Natural killer cell treated with Interleukin-12 subunit alpha and Interleukin-12 subunit beta and Interleukin-15 and Interleukin-18, amount 100 ng/mL, for 72 hours (primary cell): ENCODE measurements around the gene EIF2S1. TPM values are rescaled to one million over a fixed set of nuclear protein-coding genes. Genes with fewer than 3 reads are reported as not detected.
A peak's percentile ranks its signal among the peaks of the same experiment; 100 is the strongest.
"Not testable (repeated sequence)": the region's sequence is repeated elsewhere in the genome, so short reads cannot be mapped to it uniquely, and the experiment has no call there.

Experiments used
- ATAC-seq, 2 donors: fragments of 150-1000 bp; cut with Tn5 transposase in 1 of 2; sonication (Bioruptor Pico), chemical (Tn5 transposase) in 1 of 2; 2 replicates each; pipeline ENCODE4 v1.10.0; 2021
- DNase-seq: peaks from one replicate; pipeline ENCODE4 v3.0.0; 2022; ENCODE audit warnings: low spot score
- H3K27ac Mint-ChIP-seq, 2 donors: 1 replicate in 1 of 2; 2 replicates in 1 of 2; pipeline ENCODE4 v1.8.0; 2022; ENCODE audit warnings: mixed read lengths in 2 of 2, mild to moderate bottlenecking in 1 of 2, moderate library complexity in 1 of 2
- H3K27me3 Mint-ChIP-seq, 2 donors: 1 replicate in 1 of 2; 2 replicates in 1 of 2; pipeline ENCODE4 v1.8.0; 2022; ENCODE audit warnings: mixed read lengths in 2 of 2
- H3K36me3 Mint-ChIP-seq: one replicate; pipeline ENCODE4 v1.8.0; 2022; ENCODE audit warnings: mixed read lengths
- H3K4me1 Mint-ChIP-seq, 2 donors: 1 replicate in 1 of 2; 2 replicates in 1 of 2; pipeline ENCODE4 v1.8.0; 2022; ENCODE audit warnings: low read depth in 2 of 2, mixed read lengths in 2 of 2, mild to moderate bottlenecking in 1 of 2
- H3K4me3 Mint-ChIP-seq: one replicate; pipeline ENCODE4 v1.8.0; 2022; ENCODE audit warnings: mixed read lengths
- H3K9me3 Mint-ChIP-seq: 2 replicates; pipeline ENCODE4 v1.8.0; 2022; ENCODE audit warnings: mixed read lengths
- total RNA-seq, 2 donors: library from RNA; stranded (reverse); gene quantifications; one replicate each; pipeline ENCODE4 v1.2.3, GENCODE V29; 2022

The EIF2S1 gene
- total RNA-seq, 2 donors from 2014 or later = 138 to 167 TPM

DNA sequence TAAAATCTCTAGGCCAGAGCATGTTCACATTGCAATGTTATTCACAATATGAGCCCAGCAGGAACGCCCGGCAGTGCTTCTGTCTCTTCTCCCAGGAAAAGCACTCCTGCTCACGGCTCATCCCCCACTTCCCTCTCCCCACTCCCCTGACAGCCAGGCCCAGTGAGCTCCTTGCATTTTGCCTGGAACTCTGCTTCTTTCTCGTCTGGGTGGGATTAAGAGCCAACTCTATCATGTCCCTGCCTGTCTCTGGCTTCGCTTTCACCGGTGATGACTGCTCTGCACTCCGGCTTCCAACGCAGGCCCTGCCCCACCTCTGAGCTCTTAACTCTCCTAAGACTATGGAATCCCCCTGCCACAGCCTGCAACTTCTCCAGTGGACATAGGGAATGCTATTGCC is 49.3 kb downstream of the EIF2S1 start:
- H3K36me3 Mint-ChIP-seq = no peaks in the 10 kb centered on the region
- no peak overlapping the region for H3K27ac Mint-ChIP-seq
- no peak for DNase-seq
- no peaks in the 10 kb centered on the region for H3K9me3 Mint-ChIP-seq
- no peak overlapping the region for H3K4me3 Mint-ChIP-seq
- no peaks in the 10 kb centered on the region for H3K4me1 Mint-ChIP-seq
- no peak for ATAC-seq
- peaks cover 0 to 17% of the 10 kb centered on the region in 2 donors for H3K27me3 Mint-ChIP-seq

DNA sequence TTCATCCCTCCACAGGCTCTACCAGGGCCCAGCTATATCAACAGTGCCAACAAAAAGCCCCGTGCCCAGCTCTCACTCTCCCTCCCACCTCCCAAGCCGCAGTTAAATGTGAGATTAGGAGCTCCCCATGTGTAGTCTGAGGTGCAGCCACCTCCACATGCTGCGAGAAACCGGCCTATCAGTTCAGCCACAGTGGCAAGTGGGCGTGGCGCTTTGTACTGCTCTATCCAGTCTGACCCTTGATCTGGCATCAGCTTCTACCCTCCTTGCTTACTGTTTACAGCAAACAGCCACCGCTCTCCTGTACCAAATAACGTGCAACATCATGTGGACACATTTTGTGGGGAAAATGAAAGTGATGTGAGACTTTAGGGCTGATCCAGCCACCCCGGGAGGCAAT is 50.2 kb downstream of the EIF2S1 start:
- Mint-ChIP-seq H3K27ac (no peak overlapping the region), H3K4me3 (no peak overlapping the region), H3K9me3 (no peaks in the 10 kb centered on the region), H3K4me1 (no peaks in the 10 kb centered on the region), H3K36me3 (no peaks in the 10 kb centered on the region), H3K27me3 (peaks cover 0 to 17% of the 10 kb centered on the region in 2 donors)
- no peak for DNase-seq
- ATAC-seq = no peak

DNA sequence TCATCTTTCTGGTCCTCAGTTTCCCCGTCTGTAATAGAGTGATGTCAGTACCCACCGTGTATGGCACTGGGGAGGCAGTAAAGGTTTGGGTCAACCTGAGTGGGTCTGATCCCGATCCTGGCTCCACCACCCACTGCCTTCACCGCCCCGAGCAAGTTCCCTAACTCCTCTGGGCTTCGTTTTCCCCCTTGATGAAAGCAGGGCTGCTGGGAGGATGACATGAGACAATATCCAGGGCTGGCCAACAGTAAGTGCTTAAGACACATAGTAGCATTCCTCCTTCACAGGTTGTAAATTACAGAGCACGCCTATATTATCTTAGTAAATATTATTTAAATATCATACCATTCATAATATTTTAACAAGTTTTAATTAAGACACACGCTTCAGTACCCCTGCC is 51.2 kb downstream of the EIF2S1 start:
- no peak overlapping the region for H3K27ac Mint-ChIP-seq
- no peaks in the 10 kb centered on the region for H3K9me3 Mint-ChIP-seq
- H3K27me3 Mint-ChIP-seq = peaks cover 0 to 17% of the 10 kb centered on the region in 2 donors
- no peak for DNase-seq
- H3K4me1 Mint-ChIP-seq = no peaks in the 10 kb centered on the region
- H3K36me3 Mint-ChIP-seq = no peaks in the 10 kb centered on the region
- no peak for ATAC-seq
- no peak overlapping the region for H3K4me3 Mint-ChIP-seq

DNA sequence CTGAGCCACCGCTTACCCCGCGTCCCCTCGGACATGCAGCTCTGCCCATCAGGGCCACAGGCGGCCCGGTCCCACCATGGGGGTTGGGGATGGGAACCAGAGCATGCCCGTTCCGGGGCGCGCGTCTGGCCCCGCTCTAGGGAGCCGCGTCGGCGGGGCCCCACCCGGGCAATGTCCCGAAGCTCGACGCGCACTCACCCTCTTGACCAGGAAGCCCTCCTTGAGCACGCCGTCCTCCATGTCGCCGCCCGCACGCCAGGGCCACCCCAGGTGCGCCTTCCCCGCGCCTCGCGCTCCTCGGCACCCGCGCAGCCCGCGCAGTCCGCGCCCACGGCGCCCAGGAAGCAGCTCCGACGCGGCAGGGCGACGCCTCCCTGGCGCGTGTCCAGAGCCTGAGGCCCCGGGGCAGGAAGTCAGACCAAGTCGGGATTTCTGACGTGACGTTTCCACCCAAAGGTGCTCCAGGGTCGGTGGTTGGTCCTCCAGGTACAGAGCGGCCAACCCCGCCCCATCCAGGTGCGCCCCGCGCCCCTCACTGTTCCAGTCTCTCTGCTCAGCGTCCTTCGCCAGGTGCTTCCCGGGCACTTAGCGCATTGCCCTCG is 51.8 kb downstream of the EIF2S1 start, which contains the start of gene PLEK2:
Gene PLEK2 (minus strand): TSS at position 346 of the 602 bp plus-strand sequence. CDS start 106 bp downstream, at position 240.
- peak within 1 kb of the TSS; percentile 30 for H3K4me3 Mint-ChIP-seq
- H3K27ac Mint-ChIP-seq = no peak within 1 kb of the TSS
- no peak for DNase-seq
- H3K36me3 Mint-ChIP-seq = no peaks in the 10 kb centered on the region
- H3K9me3 Mint-ChIP-seq = no peaks in the 10 kb centered on the region
- peaks cover 0 to 17% of the 10 kb centered on the region in 2 donors for H3K27me3 Mint-ChIP-seq
- no peaks in the 10 kb centered on the region for H3K4me1 Mint-ChIP-seq
- peak; percentile 53 to 55 for ATAC-seq

DNA sequence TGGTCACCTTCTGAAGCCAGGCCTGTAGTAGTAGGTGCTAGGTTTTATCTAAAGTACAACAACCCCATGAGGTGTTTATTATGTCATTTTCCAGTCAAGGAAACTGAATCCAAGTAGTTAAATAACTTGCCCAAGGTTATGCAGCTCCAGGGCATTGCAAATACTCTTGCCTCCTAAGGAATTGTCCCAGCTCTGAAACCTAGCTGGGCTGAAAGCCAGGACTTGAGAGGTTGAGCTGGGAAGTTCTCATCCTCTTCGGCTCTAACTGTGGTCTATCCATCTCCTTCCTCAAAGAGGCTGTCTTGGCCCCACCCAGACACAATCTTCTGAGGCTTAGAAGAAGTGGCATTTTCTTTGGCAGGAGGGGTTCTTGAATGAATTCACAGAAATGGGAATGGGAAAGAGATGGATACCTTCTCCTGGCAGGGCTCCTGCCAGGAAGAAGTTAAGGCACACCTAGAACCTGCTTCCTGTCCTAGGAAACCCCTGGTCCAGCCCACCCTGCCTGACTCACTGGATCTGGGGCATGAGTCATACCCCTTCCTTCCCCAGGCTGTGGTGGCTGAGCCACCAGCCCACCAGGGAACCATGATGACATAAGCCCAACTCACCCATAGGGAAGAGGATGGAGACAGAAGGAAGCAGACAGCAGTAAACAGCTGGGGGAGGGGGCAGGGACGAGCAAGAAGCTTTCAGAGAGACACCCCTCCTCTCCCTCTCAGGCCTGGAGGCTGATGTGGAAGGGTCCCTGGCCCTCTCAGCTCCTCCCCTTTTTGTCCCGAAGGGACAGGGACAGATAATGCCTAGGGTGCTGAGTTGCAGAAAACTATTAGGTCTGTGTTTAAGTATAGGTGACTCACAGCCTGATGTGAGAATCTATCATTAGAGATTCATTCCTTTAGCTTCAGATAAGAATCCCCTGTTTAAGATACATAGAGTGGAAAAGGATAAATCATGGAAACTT is 54.0 kb downstream of the EIF2S1 start:
- H3K27me3 Mint-ChIP-seq = peaks cover 0 to 17% of the 10 kb centered on the region in 2 donors
- no peak overlapping the region for H3K4me3 Mint-ChIP-seq
- DNase-seq (peak; percentile 23), ATAC-seq (peak in 1 of 2 donors; percentile 62)
- H3K27ac Mint-ChIP-seq = no peak overlapping the region
- H3K9me3 Mint-ChIP-seq = no peaks in the 10 kb centered on the region
- H3K4me1 Mint-ChIP-seq = no peaks in the 10 kb centered on the region
- H3K36me3 Mint-ChIP-seq = no peaks in the 10 kb centered on the region

DNA sequence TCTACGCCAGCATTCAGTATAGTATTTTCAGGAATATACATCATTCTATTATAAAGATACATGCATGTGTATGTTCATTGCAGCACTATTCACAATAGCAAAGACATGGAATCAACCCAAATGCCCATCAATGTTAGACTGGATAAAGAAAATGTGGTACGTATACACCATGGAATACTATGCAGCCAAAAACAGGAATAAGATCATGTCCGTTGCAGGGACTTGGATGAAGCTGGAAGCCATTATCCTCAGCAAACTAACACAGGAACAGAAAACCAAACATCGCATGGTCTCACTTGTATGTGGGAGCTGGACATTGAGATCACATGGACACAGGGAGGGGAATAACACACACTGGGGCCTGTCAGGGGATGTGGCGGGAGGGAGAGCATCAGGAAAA is 55.5 kb downstream of the EIF2S1 start:
- not testable (repeated sequence) for DNase-seq, H3K27ac Mint-ChIP-seq, H3K9me3 Mint-ChIP-seq, ATAC-seq, H3K4me1 Mint-ChIP-seq, H3K36me3 Mint-ChIP-seq, H3K4me3 Mint-ChIP-seq
- H3K27me3 Mint-ChIP-seq = peaks cover 0 to 14% of the 10 kb centered on the region in 2 donors

DNA sequence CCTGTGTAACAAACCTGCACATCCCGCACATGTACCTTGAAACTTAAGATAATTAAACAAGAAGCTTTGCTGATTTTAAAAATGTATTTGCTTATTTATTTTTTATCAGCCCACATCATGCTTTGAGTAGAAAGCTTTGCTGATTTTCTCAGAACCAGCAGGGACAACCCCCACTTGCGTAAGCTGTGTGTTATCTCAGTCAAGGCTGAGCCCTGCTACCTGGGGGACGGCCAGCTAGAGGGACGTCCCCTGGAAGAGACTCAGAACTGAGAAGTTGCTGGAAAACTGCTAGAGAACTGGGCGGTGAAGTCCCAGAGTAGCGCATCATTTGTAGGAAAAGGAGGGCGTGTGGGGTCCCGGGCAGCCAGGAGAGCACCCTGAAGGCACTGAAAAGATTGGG is 56.0 kb downstream of the EIF2S1 start:
- DNase-seq = peak; percentile 3
- Mint-ChIP-seq H3K27me3 (peaks cover 0 to 13% of the 10 kb centered on the region in 2 donors), H3K4me3 (no peak overlapping the region), H3K36me3 (no peaks in the 10 kb centered on the region), H3K27ac (no peak overlapping the region), H3K9me3 (no peaks in the 10 kb centered on the region), H3K4me1 (no peaks in the 10 kb centered on the region)
- ATAC-seq = no peak

DNA sequence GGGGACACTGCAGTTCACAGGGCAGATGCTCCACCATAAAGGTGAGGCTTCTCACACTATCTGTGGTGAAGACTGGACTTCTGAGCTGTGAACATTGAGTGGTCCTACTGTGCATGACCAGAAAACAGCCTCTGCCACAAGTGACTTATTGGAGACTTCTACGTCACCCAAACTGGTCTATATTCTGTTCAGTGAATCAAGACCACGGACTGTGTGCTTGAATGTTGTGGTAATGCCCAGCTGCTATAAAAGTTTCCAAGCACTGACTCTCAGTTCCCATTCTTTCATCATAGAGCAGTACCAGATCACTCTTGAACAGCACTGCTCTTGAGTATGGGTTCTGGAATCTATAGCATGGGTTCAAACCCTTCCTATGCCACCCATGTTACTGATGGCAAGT is 56.7 kb downstream of the EIF2S1 start:
- Mint-ChIP-seq H3K4me3 (no peak overlapping the region), H3K4me1 (no peaks in the 10 kb centered on the region), H3K9me3 (no peaks in the 10 kb centered on the region), H3K27ac (no peak overlapping the region), H3K36me3 (no peaks in the 10 kb centered on the region), H3K27me3 (peaks cover 0 to 10% of the 10 kb centered on the region in 2 donors)
- ATAC-seq = no peak
- DNase-seq = peak; percentile 51

DNA sequence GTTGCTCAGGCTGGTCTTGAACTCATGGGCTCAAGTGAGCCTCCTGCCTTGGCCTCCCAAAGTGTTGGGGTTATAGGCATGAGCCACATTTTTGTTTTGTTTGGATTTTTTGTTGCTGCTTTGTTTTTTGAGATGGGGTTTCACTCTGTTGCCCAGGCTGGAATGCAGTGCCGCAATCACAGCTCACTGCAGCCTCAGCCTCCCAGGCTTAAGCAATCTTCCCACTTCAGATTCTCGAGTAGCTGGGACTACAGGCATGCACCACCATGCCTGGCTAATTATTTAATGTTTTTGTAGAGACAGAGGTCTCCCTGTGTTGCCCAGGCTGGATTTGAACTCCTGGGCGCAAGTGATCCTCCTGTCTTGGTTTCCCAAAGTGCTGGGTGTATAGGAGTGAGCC is 57.5 kb downstream of the EIF2S1 start:
- DNase-seq = peak; percentile 10
- Mint-ChIP-seq H3K36me3 (no peaks in the 10 kb centered on the region), H3K9me3 (no peaks in the 10 kb centered on the region), H3K4me1 (no peaks in the 10 kb centered on the region), H3K27ac (no peak overlapping the region), H3K4me3 (no peak overlapping the region), H3K27me3 (peaks cover 0 to 7% of the 10 kb centered on the region in 2 donors)
- no peak for ATAC-seq

DNA sequence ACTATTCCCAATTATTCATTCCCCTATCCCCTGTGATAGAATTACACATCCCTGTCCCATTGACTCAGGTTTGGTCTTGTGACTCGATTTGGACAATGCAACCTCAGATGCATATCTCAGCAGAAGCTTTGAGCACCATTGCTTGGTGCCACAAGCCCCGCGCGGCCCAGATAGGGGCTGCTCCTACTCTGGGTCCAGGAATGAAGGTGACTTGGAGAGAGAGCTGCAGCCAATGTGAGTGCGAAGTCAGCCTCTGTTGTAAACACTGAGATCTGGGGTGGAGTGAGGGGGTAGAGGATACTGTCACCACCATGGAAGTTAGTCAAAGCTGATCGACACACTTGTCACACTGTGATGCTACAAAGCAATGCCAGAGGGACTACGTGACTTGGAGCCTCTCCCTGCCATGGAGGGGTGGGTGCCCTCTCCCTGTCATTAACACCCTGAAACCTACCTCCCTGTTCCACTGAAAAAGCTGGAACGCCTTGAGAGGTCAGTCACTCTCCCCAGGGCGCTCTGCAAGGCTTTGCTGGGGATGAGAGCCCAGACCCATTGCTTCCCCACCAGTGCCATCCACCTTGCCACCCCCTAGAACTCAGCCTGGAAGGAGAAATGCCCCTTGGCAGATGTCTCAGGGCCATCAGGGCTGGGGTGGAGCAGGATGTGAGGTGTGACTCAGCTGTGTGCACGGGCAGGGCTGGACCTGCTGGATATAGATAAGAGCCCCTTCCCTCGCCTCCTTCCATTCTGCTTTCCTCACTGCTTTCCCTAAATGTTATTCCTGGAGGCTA is 58.5 kb downstream of the EIF2S1 start:
- Mint-ChIP-seq H3K27ac (no peak overlapping the region), H3K4me1 (no peaks in the 10 kb centered on the region), H3K36me3 (no peaks in the 10 kb centered on the region), H3K9me3 (no peaks in the 10 kb centered on the region), H3K27me3 (peaks cover 0 to 10% of the 10 kb centered on the region in 2 donors), H3K4me3 (no peak overlapping the region)
- ATAC-seq (no peak), DNase-seq (peak; percentile 32)

DNA sequence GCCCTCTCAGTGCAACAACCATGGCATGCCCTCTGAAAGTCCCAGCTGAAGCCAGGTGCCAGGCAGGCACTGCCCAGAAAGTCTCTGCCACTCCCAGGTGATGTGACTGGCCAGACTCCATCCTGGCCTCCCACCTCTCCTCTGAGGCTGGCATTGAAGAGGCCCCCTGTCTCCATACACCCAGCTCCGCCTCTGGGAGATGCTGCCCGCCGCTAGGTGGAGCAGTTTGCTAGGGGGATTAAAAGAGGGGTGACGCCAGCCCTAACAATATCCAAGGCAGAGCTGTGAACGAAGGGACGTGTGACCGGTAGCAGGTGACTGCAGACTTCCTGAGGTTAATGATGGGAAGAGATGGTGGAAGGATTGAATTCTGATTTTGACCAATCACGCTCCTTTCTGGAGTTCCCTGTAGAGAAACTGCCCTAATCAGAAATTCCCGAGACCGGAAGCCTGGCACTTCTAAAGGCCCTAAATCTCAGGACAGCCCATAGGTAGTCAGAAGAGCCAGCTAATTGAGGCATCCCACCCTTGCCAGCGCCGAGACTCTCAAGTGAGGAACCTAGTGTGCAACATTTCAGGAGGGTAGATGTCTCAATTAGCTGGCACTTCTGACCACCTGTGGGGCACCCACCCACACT is 60.1 kb downstream of the EIF2S1 start:
- H3K9me3 Mint-ChIP-seq = no peaks in the 10 kb centered on the region
- H3K4me3 Mint-ChIP-seq = no peak overlapping the region
- DNase-seq (peak; percentile 37), ATAC-seq (no peak)
- peaks cover 0 to 12% of the 10 kb centered on the region in 2 donors for H3K27me3 Mint-ChIP-seq
- peaks cover 0 to 2% of the 10 kb centered on the region in 2 donors for H3K4me1 Mint-ChIP-seq
- no peak overlapping the region for H3K27ac Mint-ChIP-seq
- H3K36me3 Mint-ChIP-seq = no peaks in the 10 kb centered on the region

DNA sequence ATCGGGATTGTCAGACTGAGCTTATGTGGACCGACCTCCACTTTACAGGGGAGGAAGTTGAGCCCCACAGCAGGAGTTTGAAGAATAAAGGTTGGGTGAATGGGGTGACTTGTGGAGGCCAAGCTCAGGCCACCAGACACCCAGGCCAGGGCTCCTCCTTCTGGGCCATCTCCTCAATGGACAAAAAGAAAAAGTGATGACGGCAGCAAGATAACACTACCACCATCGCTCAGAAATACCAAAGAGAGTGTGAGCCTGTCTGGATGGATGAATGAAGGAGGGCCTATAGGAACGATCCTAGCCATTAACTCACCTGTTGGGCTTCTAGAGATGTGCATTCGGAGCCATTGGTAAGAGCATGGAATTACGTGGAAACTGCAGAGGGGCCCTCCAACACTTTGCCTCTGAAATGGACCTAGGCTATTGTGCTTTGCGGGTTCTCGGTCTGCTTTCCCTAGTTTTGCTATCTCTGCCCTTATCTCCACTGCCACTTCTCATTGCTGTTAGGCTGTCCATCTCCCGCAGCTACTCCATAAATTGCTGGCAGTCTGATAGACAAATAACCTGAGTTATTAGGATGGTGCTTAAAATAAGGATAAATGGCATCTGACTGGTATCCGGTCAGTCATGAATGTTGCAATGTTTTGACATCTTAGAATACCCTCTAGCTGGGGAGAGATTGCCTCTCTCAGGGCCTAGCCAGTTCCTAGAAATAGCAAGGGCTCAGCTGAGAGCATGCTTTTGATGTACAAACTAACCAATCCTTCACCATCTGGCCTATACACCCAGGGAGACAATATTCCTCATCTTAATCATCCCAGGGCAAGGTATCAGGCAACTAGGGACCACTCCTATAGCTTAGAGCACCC is 61.5 kb downstream of the EIF2S1 start:
- Mint-ChIP-seq H3K9me3 (no peaks in the 10 kb centered on the region), H3K27me3 (peaks cover 0 to 12% of the 10 kb centered on the region in 2 donors), H3K36me3 (no peaks in the 10 kb centered on the region), H3K4me1 (peaks cover 0 to 2% of the 10 kb centered on the region in 2 donors), H3K4me3 (no peak overlapping the region), H3K27ac (no peak overlapping the region)
- peak; percentile 39 for DNase-seq
- no peak for ATAC-seq
